Neural crest cell (in vitro differentiated cells): Measurements from ENCODE around the gene GSTP1. TPM values are rescaled to one million over a fixed set of nuclear protein-coding genes. Genes with fewer than 3 reads are reported as not detected.
"Not testable (repeated sequence)": the region's sequence is repeated elsewhere in the genome, so short reads cannot be mapped to it uniquely, and the experiment has no call there.

Experiments
- DNase-seq: peaks from one replicate; pipeline ENCODE4 v3.0.0; 2021; ENCODE audit warnings: low read depth, mixed read lengths, low spot score
- H3K27ac Mint-ChIP-seq: one replicate; pipeline ENCODE4 v1.8.0; 2021; ENCODE audit warnings: mild to moderate bottlenecking, mixed read lengths; ENCODE audit not compliant: unreplicated experiment
- H3K27me3 Mint-ChIP-seq: 2 replicates; pipeline ENCODE4 v1.8.0; 2021; ENCODE audit warnings: low read depth, mild to moderate bottlenecking, mixed read lengths
- H3K36me3 Mint-ChIP-seq: 2 replicates; pipeline ENCODE4 v1.8.0; 2021; ENCODE audit warnings: low read depth, mild to moderate bottlenecking, mixed read lengths
- H3K4me1 Mint-ChIP-seq: 2 replicates; pipeline ENCODE4 v1.8.0; 2021; ENCODE audit warnings: mixed read lengths
- H3K4me3 Mint-ChIP-seq: one replicate; pipeline ENCODE4 v1.8.0; 2021; ENCODE audit warnings: mild to moderate bottlenecking, mixed read lengths
- H3K9me3 Mint-ChIP-seq: 2 replicates; pipeline ENCODE4 v1.8.0; 2021; ENCODE audit warnings: mixed read lengths
- CTCF ChIP-seq: fragments of 200-600 bp; sonication (generic); conservative IDR thresholded peaks from 2 replicates; pipeline ENCODE4 v1.5.0; 2021; ENCODE audit warnings: antibody characterized with exemption, mild to moderate bottlenecking
- total RNA-seq: library from RNA; stranded (reverse); gene quantifications from 2 replicates; pipeline ENCODE4 v1.2.1, GENCODE V29; 2021

GSTP1 gene
- total RNA-seq, 1 donor from 2014 or later: 780 TPM

- Mint-ChIP-seq H3K36me3 (no peaks in the 10 kb centered on the region), H3K4me3 (no peak overlapping the region), H3K27ac (no peak overlapping the region), H3K9me3 (no peaks in the 10 kb centered on the region), H3K27me3 (peaks cover 2% of the 10 kb centered on the region), H3K4me1 (no peaks in the 10 kb centered on the region)
- DNase-seq: no peak
- no peak for TF ChIP-seq CTCF
Observed at GRCh38 chr11:67544616-67545242, 38.9 kb upstream of the GSTP1 start.

DNA sequence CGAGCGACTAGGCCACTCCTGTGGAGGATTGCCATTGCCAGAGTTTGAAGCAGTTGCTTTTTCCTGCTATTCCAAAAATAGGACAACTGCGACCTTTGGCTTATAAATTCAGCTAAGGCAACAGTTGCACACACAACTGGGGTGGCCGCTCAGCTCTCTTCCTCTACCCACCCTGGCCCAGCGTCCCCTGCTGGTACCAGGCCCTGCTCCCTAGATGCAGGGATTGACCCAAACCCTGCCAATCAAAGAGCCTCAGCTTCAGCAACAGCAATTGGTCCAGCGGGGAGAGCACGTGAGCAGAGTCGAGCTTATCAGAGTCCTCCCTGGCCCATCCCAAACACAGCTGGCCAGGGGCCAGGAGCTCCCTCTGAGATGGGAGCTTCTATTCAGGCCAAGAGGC, 38.3 kb upstream of the GSTP1 start:
- no peak overlapping the region for H3K27ac Mint-ChIP-seq
- no peak overlapping the region for H3K4me3 Mint-ChIP-seq
- peaks cover 2% of the 10 kb centered on the region for H3K27me3 Mint-ChIP-seq
- no peak for DNase-seq
- H3K36me3 Mint-ChIP-seq: no peaks in the 10 kb centered on the region
- no peaks in the 10 kb centered on the region for H3K4me1 Mint-ChIP-seq
- no peak for TF ChIP-seq CTCF
- H3K9me3 Mint-ChIP-seq: no peaks in the 10 kb centered on the region

DNA sequence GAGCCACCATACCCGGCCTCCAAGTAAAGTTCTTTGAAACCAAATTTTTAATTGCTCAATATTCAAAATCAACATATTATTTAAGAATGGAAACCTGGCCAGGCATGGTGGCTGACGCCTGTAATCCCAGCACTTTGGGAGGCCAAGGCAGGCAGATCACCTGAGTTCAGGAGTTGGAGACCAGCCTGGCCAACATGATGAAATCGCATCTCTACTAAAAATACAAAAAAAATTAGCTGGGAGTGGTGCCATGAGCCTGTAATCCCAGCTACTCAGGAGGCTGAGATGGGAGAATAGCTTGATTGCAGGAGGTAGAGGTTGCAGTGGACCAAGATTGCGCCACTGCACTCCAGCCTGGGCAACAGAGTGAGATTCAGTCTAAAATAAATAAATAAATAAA, 35.5 kb upstream of the GSTP1 start:
- DNase-seq, H3K9me3 Mint-ChIP-seq, H3K4me1 Mint-ChIP-seq, H3K4me3 Mint-ChIP-seq, H3K27ac Mint-ChIP-seq, H3K27me3 Mint-ChIP-seq, H3K36me3 Mint-ChIP-seq: not testable (repeated sequence)

GRCh38 chr11:67548555-67549110, 35.0 kb upstream of the GSTP1 start:
- no peak for TF ChIP-seq CTCF
- no peaks in the 10 kb centered on the region for H3K4me1 Mint-ChIP-seq
- no peak overlapping the region for H3K27ac Mint-ChIP-seq
- DNase-seq: no peak
- H3K36me3 Mint-ChIP-seq: no peaks in the 10 kb centered on the region
- H3K4me3 Mint-ChIP-seq: no peak overlapping the region
- H3K27me3 Mint-ChIP-seq: peaks cover 7% of the 10 kb centered on the region
- H3K9me3 Mint-ChIP-seq: peaks cover 9% of the 10 kb centered on the region

- peaks cover 5% of the 10 kb centered on the region for H3K27me3 Mint-ChIP-seq
- H3K4me1 Mint-ChIP-seq: no peaks in the 10 kb centered on the region
- H3K27ac Mint-ChIP-seq: no peak overlapping the region
- no peaks in the 10 kb centered on the region for H3K36me3 Mint-ChIP-seq
- TF ChIP-seq CTCF: no peak
- no peak for DNase-seq
- no peak overlapping the region for H3K4me3 Mint-ChIP-seq
- peaks cover 9% of the 10 kb centered on the region for H3K9me3 Mint-ChIP-seq
Observed at GRCh38 chr11:67551127-67551526, 32.5 kb upstream of the GSTP1 start.

DNA sequence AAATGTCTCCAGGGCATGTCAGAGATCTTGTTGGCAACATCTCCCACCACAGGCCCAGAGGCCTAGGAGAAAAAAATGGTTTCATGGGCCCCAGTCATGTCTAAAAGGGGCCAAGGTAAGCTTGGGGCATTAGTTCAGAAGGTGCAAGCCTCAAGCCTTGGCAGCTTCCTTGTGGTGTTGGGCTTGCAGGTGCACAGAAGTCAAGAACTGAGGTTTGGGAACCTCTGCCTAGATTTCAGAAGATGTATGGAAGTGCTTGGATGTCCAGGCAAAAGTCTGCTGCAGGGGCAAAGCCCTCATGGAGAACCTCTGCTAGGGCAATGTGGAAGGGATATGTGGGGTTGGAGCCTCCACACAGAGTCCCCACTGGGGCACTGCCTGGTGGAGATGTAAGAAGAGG, 31.9 kb upstream of the GSTP1 start:
- not testable (repeated sequence) for H3K36me3 Mint-ChIP-seq, DNase-seq

More for the DNA sequence above, 31.9 kb upstream of the GSTP1 start:
- H3K4me1 Mint-ChIP-seq, H3K27ac Mint-ChIP-seq, H3K27me3 Mint-ChIP-seq, H3K9me3 Mint-ChIP-seq, H3K4me3 Mint-ChIP-seq: not testable (repeated sequence)
